HL-60 (cell line): ENCODE measurements around the gene SLC4A4.

Source experiments
- DNase-seq, 2 experiments: peaks; one replicate each; pipeline ENCODE4 v3.0.0-alpha.2; 2010 to 2020; ENCODE audit warnings: low read depth in 1 of 2, low spot score in 1 of 2
- H3K27ac ChIP-seq: fragments of 250-450 bp; sonication (Bioruptor Pico); replicated peaks from 2 replicates; pipeline ENCODE4 v1.5.1; 2020; ENCODE audit warnings: mild to moderate bottlenecking, moderate library complexity
- H3K27me3 ChIP-seq: fragments of 250-450 bp; sonication (Bioruptor Pico); 2 replicates; pipeline ENCODE4 v1.5.1; 2021; ENCODE audit warnings: mild to moderate bottlenecking, moderate library complexity; ENCODE audit not compliant: insufficient read depth, poor library complexity, severe bottlenecking
- H3K4me3 ChIP-seq: replicated peaks from 2 replicates; pipeline ENCODE4 v1.5.1; 2011; ENCODE audit warnings: mild to moderate bottlenecking, control low read depth, low read length; ENCODE audit not compliant: insufficient read depth
- CTCF ChIP-seq: IDR thresholded peaks from one replicate; pipeline ENCODE4 v1.5.1; 2011; ENCODE audit warnings: low read length, control low read depth, inconsistent platforms; ENCODE audit not compliant: insufficient read depth
- GABPA ChIP-seq: IDR thresholded peaks from 2 replicates; pipeline ENCODE4 v1.6.1; 2012; ENCODE audit warnings: low read depth
- POLR2AphosphoS5 ChIP-seq: IDR thresholded peaks from 2 replicates; pipeline ENCODE4 v1.6.1; 2012; ENCODE audit warnings: low read depth
- SPI1 ChIP-seq: IDR thresholded peaks from 2 replicates; pipeline ENCODE4 v1.6.1; 2012; ENCODE audit warnings: low read depth, mild to moderate bottlenecking, borderline replicate concordance
- TF ChIP-seq, protein P1 (sequence below): IDR thresholded peaks from 2 replicates; pipeline ENCODE4 v1.6.1; 2012; ENCODE audit warnings: low read depth; ENCODE audit not compliant: insufficient replicate concordance

SLC4A4 gene

DNA sequence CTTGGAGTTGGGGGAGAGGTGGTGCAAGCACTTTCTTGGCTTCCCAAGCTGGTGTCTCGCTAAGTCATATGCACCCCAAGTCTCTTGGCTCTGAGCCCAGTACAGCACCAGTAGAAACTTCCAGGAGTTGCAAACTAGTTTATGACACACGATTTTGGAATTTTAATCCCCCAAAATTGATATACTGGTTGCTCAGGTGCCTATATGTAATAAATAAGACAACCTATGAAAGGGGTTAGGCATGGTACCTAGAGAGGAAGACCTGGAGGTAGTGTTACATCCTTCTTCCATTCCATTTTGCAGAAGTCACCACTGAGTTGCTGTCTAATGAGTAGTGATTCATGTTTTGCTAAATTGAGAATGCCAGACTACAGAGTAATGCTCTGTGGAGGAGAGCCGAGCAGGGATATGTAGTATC, 4.3 kb upstream of the SLC4A4 start:
- H3K4me3 ChIP-seq, result no peak overlapping the region
- no peak for DNase-seq
- TF ChIP-seq POLR2AphosphoS5 (no peak), SPI1 (no peak), CTCF (no peak), GABPA (no peak)
- TF ChIP-seq, protein P1, sequence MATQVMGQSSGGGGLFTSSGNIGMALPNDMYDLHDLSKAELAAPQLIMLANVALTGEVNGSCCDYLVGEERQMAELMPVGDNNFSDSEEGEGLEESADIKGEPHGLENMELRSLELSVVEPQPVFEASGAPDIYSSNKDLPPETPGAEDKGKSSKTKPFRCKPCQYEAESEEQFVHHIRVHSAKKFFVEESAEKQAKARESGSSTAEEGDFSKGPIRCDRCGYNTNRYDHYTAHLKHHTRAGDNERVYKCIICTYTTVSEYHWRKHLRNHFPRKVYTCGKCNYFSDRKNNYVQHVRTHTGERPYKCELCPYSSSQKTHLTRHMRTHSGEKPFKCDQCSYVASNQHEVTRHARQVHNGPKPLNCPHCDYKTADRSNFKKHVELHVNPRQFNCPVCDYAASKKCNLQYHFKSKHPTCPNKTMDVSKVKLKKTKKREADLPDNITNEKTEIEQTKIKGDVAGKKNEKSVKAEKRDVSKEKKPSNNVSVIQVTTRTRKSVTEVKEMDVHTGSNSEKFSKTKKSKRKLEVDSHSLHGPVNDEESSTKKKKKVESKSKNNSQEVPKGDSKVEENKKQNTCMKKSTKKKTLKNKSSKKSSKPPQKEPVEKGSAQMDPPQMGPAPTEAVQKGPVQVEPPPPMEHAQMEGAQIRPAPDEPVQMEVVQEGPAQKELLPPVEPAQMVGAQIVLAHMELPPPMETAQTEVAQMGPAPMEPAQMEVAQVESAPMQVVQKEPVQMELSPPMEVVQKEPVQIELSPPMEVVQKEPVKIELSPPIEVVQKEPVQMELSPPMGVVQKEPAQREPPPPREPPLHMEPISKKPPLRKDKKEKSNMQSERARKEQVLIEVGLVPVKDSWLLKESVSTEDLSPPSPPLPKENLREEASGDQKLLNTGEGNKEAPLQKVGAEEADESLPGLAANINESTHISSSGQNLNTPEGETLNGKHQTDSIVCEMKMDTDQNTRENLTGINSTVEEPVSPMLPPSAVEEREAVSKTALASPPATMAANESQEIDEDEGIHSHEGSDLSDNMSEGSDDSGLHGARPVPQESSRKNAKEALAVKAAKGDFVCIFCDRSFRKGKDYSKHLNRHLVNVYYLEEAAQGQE, result no peak
- H3K27ac ChIP-seq, result no peak overlapping the region
- H3K27me3 ChIP-seq, result no peaks in the 10 kb centered on the region

- DNase-seq, result no peak
- H3K27ac ChIP-seq, result no peak overlapping the region
- no peak overlapping the region for H3K4me3 ChIP-seq
- TF ChIP-seq SPI1 (no peak), CTCF (no peak), GABPA (no peak), POLR2AphosphoS5 (no peak)
- TF ChIP-seq, protein P1, result no peak
- H3K27me3 ChIP-seq, result no peaks in the 10 kb centered on the region
Observed at GRCh38 chr4:71343670-71344466, 5.0 kb downstream of the SLC4A4 start.

DNA sequence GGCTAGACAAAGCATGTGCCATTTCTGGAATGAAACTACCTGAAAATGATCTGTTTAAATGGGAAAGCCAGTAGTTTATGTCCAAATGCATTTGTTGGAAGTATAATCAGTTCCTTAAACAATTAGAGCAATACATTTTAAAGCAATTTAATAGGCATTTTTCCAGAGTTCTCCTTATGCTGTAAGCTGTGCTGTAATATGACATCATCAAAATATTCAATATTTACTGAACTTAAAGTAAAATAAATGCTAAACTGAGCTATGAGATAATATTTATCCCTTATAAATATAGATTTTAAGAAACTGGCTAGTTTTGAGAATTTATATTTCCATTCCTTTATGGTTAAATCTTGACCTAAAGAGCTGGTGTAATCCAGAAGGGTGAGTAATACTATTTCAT, 7.9 kb downstream of the SLC4A4 start:
- Histone ChIP-seq H3K27me3 (no peaks in the 10 kb centered on the region), H3K27ac (no peak overlapping the region), H3K4me3 (no peak overlapping the region)
- DNase-seq, result no peak
- TF ChIP-seq CTCF (no peak), POLR2AphosphoS5 (no peak), SPI1 (no peak), GABPA (no peak)
- TF ChIP-seq, protein P1, result no peak
